ENCODE results near the gene MUC6.

MUC6 gene

DNA sequence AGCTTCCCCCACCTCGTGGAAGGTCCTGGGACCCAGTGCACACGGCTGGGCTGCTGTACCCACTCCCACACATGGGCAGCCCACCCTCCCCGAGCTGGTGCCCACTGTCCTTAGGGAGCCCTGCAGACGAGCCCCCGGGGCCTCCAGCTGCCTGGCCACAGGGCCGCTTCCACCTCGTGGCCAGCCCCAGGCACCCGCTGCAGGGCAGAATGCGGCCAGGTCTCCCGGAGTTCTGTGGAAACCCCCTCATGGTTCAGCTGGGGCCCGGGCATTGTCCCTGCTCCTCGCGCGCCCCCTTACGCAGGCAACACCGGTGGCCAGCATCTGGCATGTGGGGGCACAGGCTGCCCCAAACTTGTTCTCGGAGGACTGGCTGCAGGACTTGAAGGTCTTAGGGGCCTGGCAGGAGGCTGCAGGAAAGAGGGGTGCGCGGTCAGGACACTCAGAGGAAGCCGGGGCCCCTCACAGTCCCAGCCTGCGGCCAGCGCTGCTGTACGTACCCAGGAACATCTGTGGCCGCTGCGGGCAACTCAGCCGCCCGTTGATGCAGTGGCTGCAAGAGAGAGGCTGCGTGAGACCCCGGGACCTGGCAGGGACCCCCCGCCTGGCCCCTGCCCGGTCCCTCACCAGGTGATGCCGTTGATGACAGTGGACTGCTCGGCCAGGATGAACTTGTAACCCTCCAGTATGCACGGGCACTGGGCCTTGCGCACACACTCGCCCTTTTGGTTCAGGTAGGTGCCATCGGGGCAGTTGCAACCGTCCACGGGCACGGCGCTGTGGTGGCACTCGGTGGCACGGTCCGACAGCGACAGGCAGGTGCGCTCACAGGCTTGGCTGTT, 9.7 kb downstream of the MUC6 start:
- TF ChIP-seq CTCF (IDR thresholded peaks at IDR 0.05; ENCODE audit: borderline replicate concordance, insufficient read depth, low read depth, low read length), result no peak
- H3K4me3 ChIP-seq (ENCODE audit: low read depth, low read length), result no peak overlapping the region

GRCh38 chr11:1026163-1026450, 10.4 kb downstream of the MUC6 start:
- H3K4me3 ChIP-seq (ENCODE audit: low read depth, low read length), result no peak overlapping the region
- TF ChIP-seq CTCF (IDR thresholded peaks at IDR 0.05; ENCODE audit: borderline replicate concordance, insufficient read depth, low read depth, low read length), result no peak

GRCh38 chr11:1025410-1026162, 10.9 kb downstream of the MUC6 start:
- no peak overlapping the region for H3K4me3 ChIP-seq (ENCODE audit: low read depth, low read length)
- TF ChIP-seq CTCF (IDR thresholded peaks at IDR 0.05; ENCODE audit: borderline replicate concordance, insufficient read depth, low read depth, low read length), result no peak

DNA sequence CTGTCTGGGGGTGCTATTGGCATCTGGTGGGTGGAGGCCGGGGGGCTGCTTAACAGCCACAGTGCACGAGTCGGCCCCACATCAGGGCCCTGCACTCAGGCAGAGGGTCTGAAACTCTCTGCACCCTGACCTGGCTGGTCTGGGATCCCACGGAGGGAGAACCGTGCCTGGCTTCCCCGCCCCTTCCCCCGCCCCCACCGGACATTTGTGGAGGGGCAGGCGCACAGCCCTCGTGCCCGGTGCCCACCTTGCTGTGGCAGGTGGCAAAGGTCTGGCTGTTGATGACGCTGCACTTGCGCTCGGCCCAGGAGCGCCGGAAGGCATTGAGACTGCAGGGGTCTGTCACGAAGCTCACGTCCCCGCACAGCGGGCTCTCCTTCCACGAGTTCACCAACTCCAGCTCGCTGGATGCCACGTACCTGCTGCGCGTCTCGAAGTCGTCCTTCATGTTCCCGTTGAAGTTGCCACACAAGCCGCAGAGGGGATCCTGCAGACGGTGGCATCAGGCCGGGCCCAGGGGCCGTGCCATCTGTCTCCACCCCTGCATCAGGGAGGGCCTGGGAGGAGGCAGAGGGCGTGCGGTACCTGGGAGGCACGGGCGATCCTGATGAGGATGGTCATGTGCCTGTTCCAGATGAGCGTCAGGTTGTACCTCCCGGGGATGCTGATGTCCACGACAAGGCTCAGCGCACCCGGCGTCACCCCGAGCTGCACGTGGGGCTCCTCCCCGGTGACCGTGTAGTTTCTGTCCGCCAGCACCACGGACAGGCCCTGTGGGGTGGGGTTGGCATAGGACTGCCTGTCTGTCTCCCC, 11.7 kb downstream of the MUC6 start:
- no peak for TF ChIP-seq CTCF (IDR thresholded peaks at IDR 0.05; ENCODE audit: borderline replicate concordance, insufficient read depth, low read depth, low read length)
- H3K4me3 ChIP-seq (ENCODE audit: low read depth, low read length), result no peak overlapping the region

GRCh38 chr11:1023811-1024596, 12.5 kb downstream of the MUC6 start:
- H3K4me3 ChIP-seq (ENCODE audit: low read depth, low read length), result no peak overlapping the region
- TF ChIP-seq CTCF (IDR thresholded peaks at IDR 0.05; ENCODE audit: borderline replicate concordance, insufficient read depth, low read depth, low read length), result no peak

GRCh38 chr11:1022908-1023810, 13.4 kb downstream of the MUC6 start:
- TF ChIP-seq CTCF (IDR thresholded peaks at IDR 0.05; ENCODE audit: borderline replicate concordance, insufficient read depth, low read depth, low read length), result no peak
- no peak overlapping the region for H3K4me3 ChIP-seq (ENCODE audit: low read depth, low read length)
